Stimulated activated CD4-positive, alpha-beta T cell treated with anti-CD3 and anti-CD28 coated beads, Interleukin-1b, Interleukin-23, amount 100 ng/mL, for 48 hours (primary cell): ENCODE data around the gene IRAK2.
A peak's percentile ranks its signal among the peaks of the same experiment; 100 is the strongest.
"Not testable (repeated sequence)": the region's sequence is repeated elsewhere in the genome, so short reads cannot be mapped to it uniquely, and the experiment has no call there.

Source experiments
- DNase-seq: peaks from one replicate; pipeline ENCODE4 v3.0.0-alpha.2; 2020

The IRAK2 gene

GRCh38 chr3:10259798-10260197 lies 95.1 kb downstream of the IRAK2 start:
- no peak for DNase-seq

- DNase-seq = no peak
Measured at GRCh38 chr3:10260211-10260701, 95.5 kb downstream of the IRAK2 start.

- DNase-seq = no peak
Measured at GRCh38 chr3:10262027-10262426, 97.3 kb downstream of the IRAK2 start.

- peak; percentile 62 for DNase-seq
Measured at GRCh38 chr3:10263646-10264363, 99.1 kb downstream of the IRAK2 start.

- no peak for DNase-seq
Measured at GRCh38 chr3:10265833-10266232, 101.1 kb downstream of the IRAK2 start.

- DNase-seq = not testable (repeated sequence)
Measured at GRCh38 chr3:10266936-10267335, 102.2 kb downstream of the IRAK2 start.

GRCh38 chr3:10268116-10268515 lies 103.4 kb downstream of the IRAK2 start:
- no peak for DNase-seq

- no peak for DNase-seq
Measured at GRCh38 chr3:10268930-10269329, 104.2 kb downstream of the IRAK2 start.

GRCh38 chr3:10269443-10269842 lies 104.7 kb downstream of the IRAK2 start:
- no peak for DNase-seq

- DNase-seq = not testable (repeated sequence)
Measured at GRCh38 chr3:10272476-10272875, 107.8 kb downstream of the IRAK2 start.

- DNase-seq = no peak
Measured at GRCh38 chr3:10272977-10273376, 108.3 kb downstream of the IRAK2 start.

- no peak for DNase-seq
Measured at GRCh38 chr3:10273702-10274305, 109.1 kb downstream of the IRAK2 start.

- DNase-seq = no peak
Measured at GRCh38 chr3:10274601-10275000, 109.9 kb downstream of the IRAK2 start.

- DNase-seq = no peak
Measured at GRCh38 chr3:10277115-10277625, 112.5 kb downstream of the IRAK2 start.

- DNase-seq = no peak
Measured at GRCh38 chr3:10278501-10278900, 113.8 kb downstream of the IRAK2 start.

- no peak for DNase-seq
Measured at GRCh38 chr3:10279384-10280176, 114.9 kb downstream of the IRAK2 start.

GRCh38 chr3:10280177-10280529 lies 115.4 kb downstream of the IRAK2 start:
- no peak for DNase-seq

- no peak for DNase-seq
Measured at GRCh38 chr3:10280571-10280970, 115.9 kb downstream of the IRAK2 start.

GRCh38 chr3:10281951-10282350 lies 117.2 kb downstream of the IRAK2 start:
- DNase-seq = no peak

- no peak for DNase-seq
Measured at GRCh38 chr3:10283638-10284037, 118.9 kb downstream of the IRAK2 start.

GRCh38 chr3:10284496-10284895 lies 119.8 kb downstream of the IRAK2 start:
- DNase-seq = no peak

GRCh38 chr3:10285272-10286132 lies 120.8 kb downstream of the IRAK2 start:
- DNase-seq = no peak

- DNase-seq = no peak
Measured at GRCh38 chr3:10286133-10286524, 121.4 kb downstream of the IRAK2 start.
